K562 (cell line): Measurements from ENCODE around the gene PYGO2. TPM values are rescaled to one million over a fixed set of nuclear protein-coding genes. Genes with fewer than 3 reads are reported as not detected.

Experiments used
- BCL6 ChIP-seq: fragments of 250-450 bp; sonication (Bioruptor Pico); IDR thresholded peaks from 2 replicates; pipeline ENCODE4 v1.4.0; 2020
- BRD9 ChIP-seq: fragments of 450-650 bp; IDR thresholded peaks from 2 replicates; pipeline ENCODE4 v1.6.1; 2018; ENCODE audit warnings: low read depth; ENCODE audit not compliant: partially characterized antibody
- CBFA2T2 ChIP-seq: fragments of 450-650 bp; conservative IDR thresholded peaks from 2 replicates; pipeline ENCODE4 v1.6.1; 2017; ENCODE audit warnings: mild to moderate bottlenecking
- CHCHD3 ChIP-seq: fragments of 250-450 bp; sonication (Bioruptor Pico); IDR thresholded peaks from 2 replicates; pipeline ENCODE4 v2.1.2; 2022; ENCODE audit warnings: mild to moderate bottlenecking
- HES1 ChIP-seq: fragments of 450-650 bp; IDR thresholded peaks from 2 replicates; pipeline ENCODE4 v1.6.1; 2016; ENCODE audit warnings: low read depth, mild to moderate bottlenecking, moderate library complexity
- HNRNPLL ChIP-seq: fragments of 200-400 bp; formaldehyde crosslinking; IDR thresholded peaks from 2 replicates; pipeline ENCODE4 v1.6.1; 2017; ENCODE audit warnings: low read length, low read depth, mild to moderate bottlenecking; ENCODE audit not compliant: poor library complexity, severe bottlenecking
- KLF1 ChIP-seq: fragments of 450-650 bp; IDR thresholded peaks from 2 replicates; pipeline ENCODE4 v1.6.1; 2016; ENCODE audit warnings: missing genetic modification characterization, missing compliant biosample characterization
- NFE2 ChIP-seq: IDR thresholded peaks from 2 replicates; pipeline ENCODE4 v1.6.1; 2014; ENCODE audit warnings: antibody characterized with exemption, low read depth
- RAD21 ChIP-seq, 2 experiments: fragments of 250-450 bp in 1 of 2; fragments of 450-650 bp in 1 of 2; sonication (Bioruptor Pico) in 1 of 2; formaldehyde crosslinking in 1 of 2; IDR thresholded peaks in 1 of 2; conservative IDR thresholded peaks in 1 of 2; 2 replicates each; pipeline versions ENCODE4 v1.4.0 to v1.8.0; 2020 to 2022; ENCODE audit warnings: mild to moderate bottlenecking in 2 of 2, moderate library complexity in 1 of 2
- RFX7 ChIP-seq: fragments of 250-450 bp; sonication (Bioruptor Pico); IDR thresholded peaks from 2 replicates; pipeline ENCODE4 v1.5.1; 2021; ENCODE audit warnings: mild to moderate bottlenecking
- TRIM24 ChIP-seq, 2 experiments: fragments of 450-650 bp; IDR thresholded peaks; 2 replicates each; pipeline ENCODE4 v1.6.1; 2016
- USF2 ChIP-seq: sonication (generic); formaldehyde crosslinking; IDR thresholded peaks from 2 replicates; pipeline ENCODE4 v1.5.0; 2020; ENCODE audit warnings: missing genetic modification reagents
- ZBED1 ChIP-seq: IDR thresholded peaks from 2 replicates; pipeline ENCODE4 v1.6.1; 2014
- ZNF384 ChIP-seq: IDR thresholded peaks from 2 replicates; pipeline ENCODE4 v1.6.1; 2012; ENCODE audit warnings: low read depth, low read length, improper control_type of control experiment
- ZNF584 ChIP-seq: fragments of 200-800 bp; sonication (Bioruptor generic); IDR thresholded peaks from 2 replicates; pipeline ENCODE4 v1.6.1; 2016; ENCODE audit warnings: low read depth, mild to moderate bottlenecking, missing genetic modification characterization, missing compliant biosample characterization
- polyA plus RNA-seq, 8 experiments: library from polyadenylated mRNA; depleted of rRNA in 4 of 8; stranded (reverse) in 5 of 8; unstranded in 3 of 8; fragments of >200 nt; fragmentation: Nextera tagmentation in 2 of 8; fragmentation: Illumina TruSeq in 1 of 8; extraction: Ambion mirVana in 2 of 8; extraction: Trizol in 1 of 8; gene quantifications; 2 replicates each; pipeline versions ENCODE4 v1.2.1 to v1.2.3, GENCODE V29; 2011 to 2014; ENCODE audit warnings: inconsistent platforms in 1 of 8, missing spikeins in 1 of 8
- total RNA-seq, 7 experiments: library from RNA; depleted of rRNA in 6 of 7; stranded (reverse); fragments of >200 nt in 6 of 7; fragmentation: Illumina TruSeq in 2 of 7; extraction: Trizol in 2 of 7; gene quantifications; 2 replicates each; pipeline versions ENCODE4 v1.2.1 to v1.2.3, GENCODE V29; 2011 to 2021; ENCODE audit warnings: low replicate concordance in 1 of 7
- TF ChIP-seq, protein P1 (sequence below): fragments of 450-650 bp; IDR thresholded peaks from 2 replicates; pipeline ENCODE4 v1.6.1; 2016
- TF ChIP-seq, protein P2 (sequence below): sonication (generic); formaldehyde crosslinking; IDR thresholded peaks from 2 replicates; pipeline ENCODE4 v1.8.0; 2022; ENCODE audit warnings: missing genetic modification reagents, mild to moderate bottlenecking, moderate library complexity, borderline replicate concordance
- TF ChIP-seq, protein P3 (sequence below): sonication (generic); formaldehyde crosslinking; IDR thresholded peaks from 2 replicates; pipeline ENCODE4 v1.8.1; 2023; ENCODE audit warnings: mild to moderate bottlenecking, missing genetic modification reagents
- TF ChIP-seq, protein P4 (sequence below), 3 experiments: IDR thresholded peaks in 2 of 3; conservative IDR thresholded peaks in 1 of 3; 2 replicates each; pipeline ENCODE4 v1.5.1; 2011 to 2012; ENCODE audit warnings: low read length in 3 of 3, mild to moderate bottlenecking in 3 of 3, control low read depth in 2 of 3, improper control_type of control experiment in 1 of 3, inconsistent platforms in 1 of 3, low read depth in 1 of 3, mixed read lengths in 1 of 3, moderate library complexity in 1 of 3; ENCODE audit not compliant: insufficient read depth in 2 of 3

Gene PYGO2
- total and polyA plus RNA-seq, 9 of the 15 experiments (the other 6 are each of a cell fraction or from before 2014, with no cell fraction given): 8.3 to 36.2 (median 18.2) TPM

DNA sequence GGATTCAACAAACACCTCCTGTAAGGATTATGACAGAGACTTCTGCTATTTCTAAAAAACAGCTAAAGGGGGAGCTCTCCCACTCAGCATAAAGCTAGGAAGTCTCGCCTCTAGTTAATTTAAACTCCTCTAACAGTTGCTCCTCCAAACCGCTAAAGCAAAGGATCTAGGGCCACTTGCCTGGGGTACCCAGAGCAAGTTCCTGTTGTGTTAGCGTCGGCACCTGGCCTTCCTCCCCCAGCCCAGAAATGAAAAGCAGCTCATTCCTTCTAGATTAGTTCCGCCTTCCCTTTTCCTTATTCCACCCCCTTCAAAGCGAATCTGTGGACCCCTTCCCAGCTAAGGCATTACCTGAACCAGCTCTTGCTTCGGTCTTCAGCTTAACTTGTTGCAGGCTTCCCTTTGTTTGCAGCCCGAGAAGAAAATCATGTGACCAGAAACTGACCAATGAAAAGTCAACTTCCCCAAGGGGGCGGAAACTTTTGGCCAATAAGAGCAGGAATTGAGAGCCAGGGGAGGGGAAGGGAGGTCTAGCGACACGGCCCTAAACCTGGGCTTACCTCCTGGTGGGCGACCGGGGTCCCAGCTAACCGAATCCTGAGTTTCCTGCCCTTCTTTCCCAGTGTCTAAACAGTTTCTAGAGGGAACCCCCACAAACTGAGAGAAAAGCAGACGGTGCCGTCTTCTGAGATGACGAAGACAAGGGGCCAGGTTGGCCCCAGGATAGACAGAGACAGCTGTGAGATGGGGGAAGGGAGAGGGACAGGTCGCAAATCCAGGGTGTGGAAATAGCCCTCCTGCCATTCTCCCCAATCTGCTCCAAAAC, 5.7 kb downstream of the PYGO2 start, which contains the start of gene PBXIP1 (continued):
- TF ChIP-seq RAD21 (CRISPR knock-in tag; conservative IDR thresholded peaks at IDR 0.05 in 1 of 2, IDR thresholded peaks at IDR 0.05 in 1 of 2): peak; percentile 23 to 40; a peak in 2 of 4 replicates
- TF ChIP-seq TRIM24 (IDR thresholded peaks at IDR 0.05): no peak
- no peak for TF ChIP-seq BCL6 (CRISPR knock-in tag)
- TF ChIP-seq ZBED1: no peak
- TF ChIP-seq ZNF584 (CRISPR knock-in tag): no peak
- TF ChIP-seq, protein P1, sequence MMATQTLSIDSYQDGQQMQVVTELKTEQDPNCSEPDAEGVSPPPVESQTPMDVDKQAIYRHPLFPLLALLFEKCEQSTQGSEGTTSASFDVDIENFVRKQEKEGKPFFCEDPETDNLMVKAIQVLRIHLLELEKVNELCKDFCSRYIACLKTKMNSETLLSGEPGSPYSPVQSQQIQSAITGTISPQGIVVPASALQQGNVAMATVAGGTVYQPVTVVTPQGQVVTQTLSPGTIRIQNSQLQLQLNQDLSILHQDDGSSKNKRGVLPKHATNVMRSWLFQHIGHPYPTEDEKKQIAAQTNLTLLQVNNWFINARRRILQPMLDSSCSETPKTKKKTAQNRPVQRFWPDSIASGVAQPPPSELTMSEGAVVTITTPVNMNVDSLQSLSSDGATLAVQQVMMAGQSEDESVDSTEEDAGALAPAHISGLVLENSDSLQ: peak; percentile 29; the same call in 1 of the 2 replicates
- peak; percentile 50 for TF ChIP-seq CBFA2T2
- no peak for TF ChIP-seq CHCHD3 (CRISPR knock-in tag)
- TF ChIP-seq, protein P2, sequence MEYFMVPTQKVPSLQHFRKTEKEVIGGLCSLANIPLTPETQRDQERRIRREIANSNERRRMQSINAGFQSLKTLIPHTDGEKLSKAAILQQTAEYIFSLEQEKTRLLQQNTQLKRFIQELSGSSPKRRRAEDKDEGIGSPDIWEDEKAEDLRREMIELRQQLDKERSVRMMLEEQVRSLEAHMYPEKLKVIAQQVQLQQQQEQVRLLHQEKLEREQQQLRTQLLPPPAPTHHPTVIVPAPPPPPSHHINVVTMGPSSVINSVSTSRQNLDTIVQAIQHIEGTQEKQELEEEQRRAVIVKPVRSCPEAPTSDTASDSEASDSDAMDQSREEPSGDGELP (CRISPR knock-in tag): peak; percentile 88; the same call in 1 of the 2 replicates
- TF ChIP-seq, protein P3, sequence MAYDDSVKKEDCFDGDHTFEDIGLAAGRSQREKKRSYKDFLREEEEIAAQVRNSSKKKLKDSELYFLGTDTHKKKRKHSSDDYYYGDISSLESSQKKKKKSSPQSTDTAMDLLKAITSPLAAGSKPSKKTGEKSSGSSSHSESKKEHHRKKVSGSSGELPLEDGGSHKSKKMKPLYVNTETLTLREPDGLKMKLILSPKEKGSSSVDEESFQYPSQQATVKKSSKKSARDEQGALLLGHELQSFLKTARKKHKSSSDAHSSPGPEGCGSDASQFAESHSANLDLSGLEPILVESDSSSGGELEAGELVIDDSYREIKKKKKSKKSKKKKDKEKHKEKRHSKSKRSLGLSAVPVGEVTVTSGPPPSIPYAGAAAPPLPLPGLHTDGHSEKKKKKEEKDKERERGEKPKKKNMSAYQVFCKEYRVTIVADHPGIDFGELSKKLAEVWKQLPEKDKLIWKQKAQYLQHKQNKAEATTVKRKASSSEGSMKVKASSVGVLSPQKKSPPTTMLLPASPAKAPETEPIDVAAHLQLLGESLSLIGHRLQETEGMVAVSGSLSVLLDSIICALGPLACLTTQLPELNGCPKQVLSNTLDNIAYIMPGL (CRISPR knock-in tag): 0 out of 2 replicates have a peak, but pooled peaks have one; percentile 44
- no peak for TF ChIP-seq NFE2
- TF ChIP-seq KLF1 (tag): no peak
- no peak for TF ChIP-seq ZNF384
- no peak for TF ChIP-seq HNRNPLL
- peak; percentile 86 for TF ChIP-seq USF2 (CRISPR knock-in tag)
- peak; percentile 56 for TF ChIP-seq BRD9
- TF ChIP-seq RFX7 (CRISPR knock-in tag): no peak
- TF ChIP-seq, protein P4, sequence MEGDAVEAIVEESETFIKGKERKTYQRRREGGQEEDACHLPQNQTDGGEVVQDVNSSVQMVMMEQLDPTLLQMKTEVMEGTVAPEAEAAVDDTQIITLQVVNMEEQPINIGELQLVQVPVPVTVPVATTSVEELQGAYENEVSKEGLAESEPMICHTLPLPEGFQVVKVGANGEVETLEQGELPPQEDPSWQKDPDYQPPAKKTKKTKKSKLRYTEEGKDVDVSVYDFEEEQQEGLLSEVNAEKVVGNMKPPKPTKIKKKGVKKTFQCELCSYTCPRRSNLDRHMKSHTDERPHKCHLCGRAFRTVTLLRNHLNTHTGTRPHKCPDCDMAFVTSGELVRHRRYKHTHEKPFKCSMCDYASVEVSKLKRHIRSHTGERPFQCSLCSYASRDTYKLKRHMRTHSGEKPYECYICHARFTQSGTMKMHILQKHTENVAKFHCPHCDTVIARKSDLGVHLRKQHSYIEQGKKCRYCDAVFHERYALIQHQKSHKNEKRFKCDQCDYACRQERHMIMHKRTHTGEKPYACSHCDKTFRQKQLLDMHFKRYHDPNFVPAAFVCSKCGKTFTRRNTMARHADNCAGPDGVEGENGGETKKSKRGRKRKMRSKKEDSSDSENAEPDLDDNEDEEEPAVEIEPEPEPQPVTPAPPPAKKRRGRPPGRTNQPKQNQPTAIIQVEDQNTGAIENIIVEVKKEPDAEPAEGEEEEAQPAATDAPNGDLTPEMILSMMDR (IDR thresholded peaks at IDR 0.05 in 2 of 3, conservative IDR thresholded peaks at IDR 0.05 in 1 of 3; ENCODE audit: insufficient read depth in 2 of 3, low read depth in 1 of 3, low read length in 3 of 3): peak; percentile 45 to 58 (median 46); a peak in 5 of 6 replicates
- no peak for TF ChIP-seq HES1
